IPS-11a (cell line): ENCODE data around the gene MED15.
"Not testable (repeated sequence)": the region's sequence is repeated elsewhere in the genome, so short reads cannot be mapped to it uniquely, and the experiment has no call there.

ENCODE experiments used
- H3K4me3 ChIP-seq: one replicate; pipeline ENCODE4 v1.5.1; 2013; ENCODE audit warnings: low read depth, low read length, control low read depth

The MED15 gene, protein sequence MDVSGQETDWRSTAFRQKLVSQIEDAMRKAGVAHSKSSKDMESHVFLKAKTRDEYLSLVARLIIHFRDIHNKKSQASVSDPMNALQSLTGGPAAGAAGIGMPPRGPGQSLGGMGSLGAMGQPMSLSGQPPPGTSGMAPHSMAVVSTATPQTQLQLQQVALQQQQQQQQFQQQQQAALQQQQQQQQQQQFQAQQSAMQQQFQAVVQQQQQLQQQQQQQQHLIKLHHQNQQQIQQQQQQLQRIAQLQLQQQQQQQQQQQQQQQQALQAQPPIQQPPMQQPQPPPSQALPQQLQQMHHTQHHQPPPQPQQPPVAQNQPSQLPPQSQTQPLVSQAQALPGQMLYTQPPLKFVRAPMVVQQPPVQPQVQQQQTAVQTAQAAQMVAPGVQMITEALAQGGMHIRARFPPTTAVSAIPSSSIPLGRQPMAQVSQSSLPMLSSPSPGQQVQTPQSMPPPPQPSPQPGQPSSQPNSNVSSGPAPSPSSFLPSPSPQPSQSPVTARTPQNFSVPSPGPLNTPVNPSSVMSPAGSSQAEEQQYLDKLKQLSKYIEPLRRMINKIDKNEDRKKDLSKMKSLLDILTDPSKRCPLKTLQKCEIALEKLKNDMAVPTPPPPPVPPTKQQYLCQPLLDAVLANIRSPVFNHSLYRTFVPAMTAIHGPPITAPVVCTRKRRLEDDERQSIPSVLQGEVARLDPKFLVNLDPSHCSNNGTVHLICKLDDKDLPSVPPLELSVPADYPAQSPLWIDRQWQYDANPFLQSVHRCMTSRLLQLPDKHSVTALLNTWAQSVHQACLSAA

DNA sequence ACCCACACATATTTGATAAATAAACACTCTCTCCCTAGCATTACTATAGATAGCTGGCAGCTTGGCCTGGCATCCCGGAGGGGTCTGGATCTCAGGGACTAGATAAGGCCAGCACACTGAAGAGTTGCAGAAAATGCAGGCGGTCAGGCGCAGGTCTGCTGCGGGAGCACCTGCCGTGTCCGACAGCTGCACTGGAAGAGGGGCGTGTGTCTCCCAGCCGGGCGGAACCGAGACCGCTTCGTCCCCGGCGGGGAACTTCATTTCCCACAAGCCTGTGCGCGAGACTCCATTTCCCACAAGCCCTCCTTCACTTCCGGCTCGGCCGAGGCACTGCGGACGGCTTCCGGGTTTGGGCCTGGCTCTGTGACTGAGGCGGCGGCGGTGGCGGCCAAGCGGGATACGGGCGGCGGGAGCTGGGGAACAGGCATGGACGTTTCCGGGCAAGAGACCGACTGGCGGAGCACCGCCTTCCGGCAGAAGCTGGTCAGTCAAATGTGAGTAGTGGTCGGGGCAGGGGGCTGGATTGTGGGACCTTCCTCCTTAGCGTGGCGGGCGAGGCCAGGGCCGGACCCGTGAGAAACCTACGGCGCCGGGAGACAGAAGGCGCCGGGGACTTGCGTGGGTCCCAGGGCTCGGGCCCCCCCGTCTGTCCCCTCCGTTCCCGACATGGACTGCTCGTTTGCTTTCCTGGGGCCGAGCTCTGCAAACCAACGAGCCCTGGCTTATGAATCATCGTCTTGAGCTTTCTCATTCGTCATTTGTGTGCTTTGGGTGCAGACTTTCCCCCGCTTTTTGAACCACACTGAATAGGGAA lies at the start of gene MED15:
Gene MED15, plus strand, starts transcription at position 358 of the 814 bp plus-strand sequence. Its CDS starts 69 bp downstream, at position 427.
- peak within 1 kb of the TSS; percentile 86 for H3K4me3 ChIP-seq

DNA sequence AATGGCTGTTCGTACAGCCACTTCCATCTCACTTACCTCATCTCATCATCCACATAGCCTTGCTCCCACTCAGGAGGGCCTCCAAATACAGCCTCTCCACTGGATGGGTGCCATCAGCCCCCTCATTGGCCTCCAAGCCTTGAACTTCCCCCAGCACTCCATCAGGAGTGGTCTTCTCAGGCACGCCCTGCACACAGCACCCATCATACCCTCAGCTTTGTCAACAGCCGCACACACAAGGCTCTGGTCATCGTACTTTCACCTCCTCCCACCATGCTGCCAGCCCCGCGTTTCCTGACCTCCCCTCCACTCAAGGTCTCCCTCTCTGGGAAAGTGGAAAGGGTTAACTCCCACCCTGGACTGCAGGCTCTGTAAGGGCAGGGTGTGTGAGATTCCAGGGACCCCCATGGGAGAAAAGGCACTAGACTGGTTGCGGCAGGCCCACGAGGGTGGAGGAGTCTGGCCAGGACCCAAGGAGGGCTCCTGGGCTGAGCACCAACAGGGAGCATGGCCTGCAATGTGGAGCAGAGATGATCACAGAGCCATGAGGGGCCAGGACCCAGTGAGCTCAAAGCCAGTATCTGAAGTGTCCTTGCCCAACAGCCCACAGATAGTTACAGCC lies 48.8 kb upstream of the MED15 start:
- no peak overlapping the region for H3K4me3 ChIP-seq

DNA sequence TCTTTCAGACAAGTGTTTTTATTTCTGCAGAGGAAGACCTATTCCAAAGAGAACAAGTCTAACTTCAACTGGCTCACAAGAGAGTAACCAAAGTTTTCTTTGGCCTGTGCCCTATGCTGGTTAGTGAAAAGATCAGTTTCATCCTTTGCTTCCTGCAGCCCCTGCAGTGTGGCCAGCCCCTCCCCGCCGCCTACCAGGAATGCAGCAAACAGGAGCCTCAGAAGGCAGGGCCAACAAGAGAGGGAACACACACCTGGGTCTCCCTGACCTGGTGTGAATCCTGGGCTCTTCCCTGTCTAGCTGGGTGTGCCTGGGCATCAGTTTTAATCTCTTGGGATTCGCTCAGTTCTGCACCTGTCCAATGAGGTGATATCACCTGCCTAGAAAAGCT lies 48.3 kb upstream of the MED15 start:
- no peak overlapping the region for H3K4me3 ChIP-seq

DNA sequence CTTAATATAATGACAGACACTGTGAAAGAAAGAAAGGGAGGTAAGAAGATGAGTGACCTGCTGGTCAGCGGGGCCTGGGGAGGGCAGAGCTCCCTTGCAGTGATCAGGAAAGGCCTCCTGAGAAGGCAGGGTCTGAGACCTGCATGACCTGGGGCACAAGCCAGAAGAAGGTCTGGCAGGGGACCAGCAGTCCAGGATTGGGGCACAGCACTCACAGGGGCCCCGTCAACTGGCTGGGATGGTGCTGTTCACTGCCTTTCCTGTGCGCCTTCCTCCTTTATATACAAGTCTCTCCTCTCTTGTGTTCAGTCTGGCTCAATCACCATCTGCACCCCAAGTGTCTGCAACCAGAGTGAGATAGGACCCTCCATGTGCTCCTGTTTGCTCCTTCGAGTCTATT lies 47.5 kb upstream of the MED15 start:
- no peak overlapping the region for H3K4me3 ChIP-seq

DNA sequence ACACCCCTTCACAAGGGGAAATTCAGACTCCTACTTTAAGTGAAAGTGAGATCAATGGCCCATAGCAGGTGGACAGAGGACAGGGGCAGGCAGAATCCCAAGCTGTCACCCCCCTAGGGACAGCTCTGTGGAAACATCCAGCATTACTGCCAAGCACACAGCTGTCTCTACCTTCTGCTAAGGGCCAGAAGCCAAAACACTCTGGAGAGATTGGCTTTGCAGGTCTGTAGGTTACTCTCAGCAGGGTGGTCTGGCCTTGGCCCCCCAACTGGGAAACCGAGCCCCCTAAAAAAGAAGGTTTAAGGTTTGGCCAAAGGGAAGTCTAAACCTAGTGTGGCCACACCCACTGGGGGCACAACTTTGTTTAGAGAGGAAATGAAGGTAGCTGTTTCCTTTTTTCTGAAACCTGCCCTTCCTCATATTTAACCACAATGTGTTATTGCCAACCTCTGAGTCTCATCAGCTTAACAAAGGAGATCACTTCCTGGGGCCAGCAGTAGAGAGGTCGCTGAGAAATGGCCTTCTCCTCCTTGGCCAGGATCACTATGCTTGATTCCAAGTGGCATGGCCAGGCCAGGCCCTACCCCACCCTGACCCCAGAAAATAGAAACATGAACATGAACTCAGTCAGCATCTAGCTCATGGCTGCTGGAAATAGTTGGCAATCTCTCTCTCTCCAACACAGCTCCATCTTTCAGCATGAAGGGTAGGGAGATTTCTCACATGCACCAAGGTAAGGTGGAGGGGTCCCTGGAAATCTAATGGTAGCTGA lies 43.9 kb upstream of the MED15 start:
- H3K4me3 ChIP-seq, result no peak overlapping the region

DNA sequence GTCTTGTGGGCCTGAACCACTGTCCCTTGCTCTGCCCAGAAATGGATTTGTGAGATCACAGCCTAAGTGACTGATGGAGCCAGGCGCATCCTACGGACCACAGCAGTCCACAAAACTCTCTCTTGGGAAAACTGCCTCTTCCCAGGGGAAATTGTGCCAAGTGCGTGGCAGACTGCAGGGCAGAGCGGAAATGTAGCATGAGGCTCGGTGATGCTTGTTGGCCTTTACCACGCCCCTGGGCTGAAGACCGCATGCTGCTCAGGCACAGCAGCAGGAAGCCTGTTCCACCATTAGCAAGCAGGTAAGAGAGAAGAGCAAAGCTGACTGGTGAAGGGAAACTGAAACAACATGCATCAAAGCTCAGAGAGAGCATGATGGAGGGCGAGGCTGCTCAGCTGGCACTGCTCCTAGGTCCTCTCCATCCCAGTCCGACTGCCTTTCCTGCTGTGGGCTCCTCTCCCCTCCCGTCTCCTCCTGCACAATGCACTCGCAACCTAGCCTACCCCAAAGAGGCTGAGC lies 43.3 kb upstream of the MED15 start:
- no peak overlapping the region for H3K4me3 ChIP-seq

DNA sequence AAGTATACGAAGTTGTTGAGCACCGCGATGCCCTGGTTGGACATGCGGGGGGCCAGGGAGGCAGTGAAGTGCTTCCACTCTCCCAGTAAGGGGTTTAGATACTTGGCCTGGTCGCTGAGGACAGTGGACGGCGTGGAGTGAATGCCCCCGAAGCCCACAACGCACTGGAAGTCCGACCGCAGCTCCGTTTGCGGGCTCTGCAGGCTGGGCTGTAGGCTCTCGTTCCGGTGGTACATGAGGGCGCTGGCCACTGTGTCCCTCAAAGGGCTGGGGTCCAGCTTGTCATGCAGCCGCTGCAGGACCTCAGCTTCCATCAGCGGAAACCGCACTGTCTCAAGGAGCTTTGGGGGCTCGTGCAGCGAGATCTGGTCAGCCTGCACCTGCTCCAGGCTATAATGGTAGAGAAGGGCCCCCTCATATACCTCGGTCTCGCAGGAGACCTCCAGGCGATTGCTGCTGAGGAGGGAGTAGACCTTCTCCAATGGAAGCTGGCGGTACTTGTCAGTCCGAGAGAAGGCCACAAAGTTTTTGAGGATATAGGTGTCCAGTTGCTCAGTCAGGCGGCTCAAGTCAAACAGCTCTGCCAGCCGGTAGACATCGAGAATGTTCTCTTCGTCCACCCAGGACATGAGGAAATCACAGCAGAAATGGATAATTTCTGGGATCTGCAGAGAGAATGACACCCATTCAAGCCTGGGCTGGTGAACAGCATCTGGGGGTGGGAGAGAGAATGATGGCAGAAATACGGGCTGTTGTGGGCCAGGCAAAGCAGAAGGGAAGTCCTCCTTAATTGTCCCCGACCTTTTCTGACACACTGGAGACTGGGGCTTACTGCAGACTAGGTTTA lies 42.3 kb upstream of the MED15 start:
- H3K4me3 ChIP-seq, result no peak overlapping the region

DNA sequence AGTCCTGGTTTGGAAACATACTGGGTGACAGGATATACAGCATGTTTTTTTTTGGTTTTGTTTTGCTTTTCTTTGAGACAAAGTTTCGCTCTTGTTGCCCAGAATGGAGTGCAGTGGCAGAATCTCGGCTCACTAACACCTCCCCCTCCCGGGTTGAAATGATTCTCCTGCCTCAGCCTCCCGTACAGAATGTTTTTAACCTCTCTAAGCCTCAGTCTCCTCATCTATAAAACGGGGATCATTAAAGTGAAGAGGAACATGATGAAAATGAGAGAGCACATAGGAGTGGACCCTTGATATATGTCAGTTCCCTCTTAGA lies 41.7 kb upstream of the MED15 start:
- no peak overlapping the region for H3K4me3 ChIP-seq

DNA sequence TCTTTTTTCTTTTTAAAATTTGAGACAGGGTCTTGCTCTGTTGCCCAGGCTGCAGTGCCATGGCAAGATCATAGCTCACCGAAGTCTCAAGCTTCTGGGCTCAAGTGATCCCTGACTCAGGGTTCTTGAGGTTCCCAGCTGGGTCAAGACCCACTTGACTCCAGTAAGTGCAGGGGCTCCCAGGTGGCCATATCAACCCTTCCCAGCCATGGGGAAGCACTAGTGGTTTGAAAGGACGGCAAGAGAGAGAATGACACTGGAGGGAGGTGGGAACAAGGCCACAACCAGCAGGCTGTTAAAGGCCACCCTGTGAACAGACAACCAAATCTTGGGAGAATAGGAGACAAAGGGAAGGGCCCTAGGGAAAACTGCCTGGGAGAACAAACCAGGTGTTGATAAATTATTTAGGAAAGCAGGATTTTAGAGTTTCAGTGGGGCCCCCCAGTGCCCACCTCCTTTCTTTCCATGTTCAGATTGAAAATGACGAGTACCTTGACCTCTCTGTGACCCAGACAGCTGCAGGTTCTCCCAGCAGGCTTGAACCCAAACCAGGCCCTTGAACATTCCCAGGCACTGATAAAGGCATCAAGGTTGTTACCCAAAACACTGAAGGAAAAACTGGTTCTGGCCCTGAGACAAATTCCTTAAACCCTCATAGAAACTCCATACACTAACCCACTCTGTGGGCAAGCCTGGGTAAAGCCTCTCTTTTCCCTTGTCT lies 40.6 kb upstream of the MED15 start:
- H3K4me3 ChIP-seq, result no peak overlapping the region

DNA sequence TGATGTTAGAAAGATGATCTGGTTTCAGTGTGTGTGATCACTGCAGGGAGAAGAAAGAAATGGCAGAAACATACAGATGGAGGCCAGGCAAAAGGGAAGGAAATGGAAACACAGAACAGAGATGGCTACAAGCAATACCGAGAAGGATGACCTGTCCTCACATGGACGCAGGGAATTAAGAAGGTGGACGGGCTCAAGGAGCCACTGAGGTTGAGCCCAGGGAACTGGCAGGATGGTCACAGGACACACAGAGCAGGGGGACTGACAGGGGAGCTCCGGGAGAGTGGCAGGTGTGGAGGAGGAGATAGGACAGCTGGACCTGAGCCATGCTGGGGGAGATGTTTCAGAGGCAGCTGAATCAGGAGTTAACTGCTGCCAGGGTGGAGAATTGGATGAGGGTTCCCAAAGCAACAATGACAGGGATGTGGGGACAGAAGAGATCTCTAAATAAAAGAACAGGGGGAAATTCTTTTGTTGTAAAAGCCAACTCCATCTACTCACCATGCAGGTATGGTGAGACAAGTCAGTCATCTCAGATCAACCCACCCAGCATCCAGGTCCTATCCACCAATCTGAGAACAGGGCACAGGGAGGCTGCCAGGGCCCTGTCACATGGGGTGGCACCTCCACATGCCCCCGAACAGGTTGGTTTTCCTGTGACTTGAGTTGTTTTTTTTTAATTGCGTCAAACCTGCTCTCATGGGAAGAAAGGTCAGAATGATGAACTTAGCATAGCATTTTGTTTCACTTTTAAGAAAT lies 38.1 kb upstream of the MED15 start:
- H3K4me3 ChIP-seq, result no peak overlapping the region

DNA sequence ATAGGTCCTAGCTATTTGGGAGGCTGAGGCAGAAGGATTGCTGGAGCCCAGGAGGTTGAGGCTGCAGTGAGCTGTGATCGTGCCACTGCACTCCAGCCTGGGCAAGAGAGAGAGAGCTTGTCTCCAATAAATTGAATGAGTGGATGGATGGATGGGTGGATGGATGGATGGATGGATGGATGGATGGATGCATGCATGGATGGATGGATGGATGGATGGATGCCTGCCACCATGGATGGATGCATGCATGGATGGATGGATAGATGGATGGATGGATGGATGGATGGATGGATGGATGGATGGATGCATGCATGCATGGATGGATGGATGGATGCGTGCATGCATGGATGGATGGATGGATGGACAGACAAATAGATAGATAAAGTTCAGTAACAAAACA lies 36.9 kb upstream of the MED15 start:
- H3K4me3 ChIP-seq, result not testable (repeated sequence)

DNA sequence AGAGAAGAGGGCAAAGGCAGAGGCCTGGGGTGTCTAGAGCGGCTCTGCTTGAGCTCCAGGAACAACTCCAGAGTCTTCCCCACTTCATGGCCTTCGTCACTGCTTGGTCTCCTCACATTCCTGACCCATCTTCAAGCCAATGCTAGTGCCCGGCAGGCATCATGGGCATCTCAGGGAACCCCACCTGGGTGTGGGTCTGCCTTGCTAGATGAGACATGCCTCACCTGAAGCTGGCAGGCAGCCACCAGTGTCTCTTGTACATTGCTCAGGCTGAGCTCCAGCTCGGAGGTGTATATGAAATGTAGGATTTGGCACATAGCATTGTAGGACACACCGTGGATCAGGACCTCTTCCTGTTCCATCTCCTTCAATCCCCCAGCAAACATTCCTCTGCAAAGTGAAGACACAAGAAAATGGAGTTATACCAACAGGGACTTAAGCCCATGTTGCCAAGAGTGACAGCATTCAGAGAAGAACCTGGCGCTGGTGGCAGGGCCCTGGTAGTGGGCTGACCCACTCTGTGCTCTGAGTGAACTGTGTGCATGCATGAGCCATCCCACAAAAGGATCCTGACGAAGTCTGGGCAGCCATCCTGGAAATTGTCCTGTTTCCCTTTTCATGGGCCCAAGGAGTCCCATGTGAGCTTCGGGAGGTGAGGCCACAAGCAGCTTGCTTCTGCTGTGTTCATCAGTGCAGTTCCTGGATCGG lies 36.1 kb upstream of the MED15 start:
- no peak overlapping the region for H3K4me3 ChIP-seq

DNA sequence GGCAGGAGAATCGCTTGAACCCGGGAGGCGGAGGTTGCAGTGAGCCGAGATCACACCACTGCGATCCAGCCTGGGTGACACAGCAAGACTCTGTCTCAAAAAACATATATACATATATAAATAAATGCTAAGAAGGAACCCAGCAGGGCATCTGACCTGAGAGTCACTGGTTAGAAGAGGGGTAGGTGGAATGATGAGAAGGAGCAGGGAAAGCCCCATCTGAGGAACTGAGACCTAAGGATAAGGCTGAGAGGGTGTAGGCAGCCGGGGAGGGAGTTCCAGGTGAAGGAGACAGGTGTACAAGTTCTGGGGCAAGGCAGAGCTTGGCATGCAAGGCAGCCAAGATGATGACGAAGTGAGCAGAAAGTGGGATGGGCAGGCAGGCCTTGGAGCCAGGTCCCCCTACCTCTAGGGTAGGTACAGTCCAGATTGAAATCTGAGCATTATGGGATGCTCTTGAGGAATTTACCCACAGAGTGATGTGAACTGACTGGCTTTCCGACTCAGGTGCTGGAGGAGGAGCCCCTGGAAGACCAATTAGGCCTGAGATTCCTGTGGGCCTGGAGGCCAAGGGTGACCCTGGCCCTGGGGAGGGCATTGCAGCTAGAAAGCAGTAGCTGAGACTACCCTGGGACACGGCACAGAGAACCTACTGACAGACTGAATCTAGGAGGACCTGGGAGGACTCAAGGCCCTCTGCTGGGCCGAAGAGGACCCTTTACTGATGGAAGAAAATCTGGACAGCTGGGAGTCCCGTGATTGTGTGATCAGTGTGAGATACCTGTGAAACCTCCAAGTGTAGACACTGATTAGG lies 34.6 kb upstream of the MED15 start:
- no peak overlapping the region for H3K4me3 ChIP-seq

DNA sequence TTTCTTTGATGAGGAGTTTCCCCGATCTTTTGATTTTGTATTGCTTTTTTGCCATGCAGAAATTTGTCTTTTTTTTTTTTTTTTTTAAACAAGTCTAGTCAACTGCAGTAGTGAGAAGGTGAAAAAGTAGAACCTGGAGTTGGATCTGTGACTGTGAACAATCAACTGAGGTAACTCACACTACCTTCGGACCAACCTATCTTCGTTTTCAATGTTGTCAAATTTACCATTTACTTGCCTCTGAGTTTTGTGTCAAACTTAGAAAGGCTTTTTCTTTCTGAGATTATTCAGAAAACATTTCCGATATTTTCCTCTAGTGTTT lies 32.3 kb upstream of the MED15 start:
- H3K4me3 ChIP-seq, result no peak overlapping the region

DNA sequence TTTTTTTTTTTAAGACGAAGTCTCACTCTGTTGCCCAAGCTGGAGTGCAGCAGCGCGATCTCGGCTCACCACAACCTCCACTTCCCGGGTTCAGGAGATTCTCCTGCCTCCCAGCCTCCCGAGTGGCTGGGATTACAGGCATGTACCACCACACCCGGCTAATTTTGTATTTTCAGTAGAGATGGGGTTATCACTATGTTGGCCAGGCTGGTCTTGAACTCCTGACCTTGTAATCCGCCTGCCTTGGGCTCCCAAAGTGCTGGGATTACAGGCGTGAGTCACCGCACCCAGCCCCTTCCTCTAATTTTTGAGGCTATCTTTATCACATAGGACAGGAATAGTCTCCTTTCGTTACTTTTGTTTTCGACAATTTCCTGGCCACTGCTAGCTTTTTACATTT lies 31.8 kb upstream of the MED15 start:
- H3K4me3 ChIP-seq, result not testable (repeated sequence)

DNA sequence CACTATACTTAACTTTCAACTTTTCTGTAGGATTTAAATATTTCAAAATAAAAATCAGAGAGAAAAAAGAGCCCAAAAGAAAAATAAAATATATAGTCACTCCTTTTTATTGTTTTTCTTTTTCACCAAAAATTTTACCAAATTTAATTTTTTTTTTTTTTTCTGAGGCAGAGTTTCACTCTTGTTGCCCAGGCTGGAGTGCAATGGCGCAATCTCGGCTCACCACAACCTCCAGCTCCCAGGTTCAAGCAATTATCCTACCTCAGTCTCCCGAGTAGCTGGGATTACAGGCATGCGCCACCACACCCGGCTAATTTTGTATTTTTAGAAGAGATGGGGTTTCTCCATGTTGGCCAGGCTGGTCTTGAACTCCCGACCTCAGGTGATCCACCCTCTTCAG lies 29.4 kb upstream of the MED15 start:
- not testable (repeated sequence) for H3K4me3 ChIP-seq
